Activated CD4-positive, alpha-beta T cell treated with anti-CD3 and anti-CD28 coated beads, Interleukin-2, Interleukin-4, amounts not matched to agents 100 ng/mL and 50 ng/mL, durations not matched to agents 16 hours and 8 hours (primary cell): ENCODE results near the gene RNF44.

Source experiments
- DNase-seq: peaks from one replicate; pipeline ENCODE4 v3.0.0-alpha.2; 2020; ENCODE audit warnings: low spot score

The RNF44 gene

GRCh38 chr5:176536902-176537553 lies at the start of gene RNF44:
TSS of gene RNF44 (minus strand) at chr5:176537402. CDS start at chr5:176532472, 4,930 bp downstream.
- DNase-seq = peak; percentile 98

GRCh38 chr5:176583076-176583475 lies 45.9 kb upstream of the RNF44 start:
- no peak for DNase-seq

DNA sequence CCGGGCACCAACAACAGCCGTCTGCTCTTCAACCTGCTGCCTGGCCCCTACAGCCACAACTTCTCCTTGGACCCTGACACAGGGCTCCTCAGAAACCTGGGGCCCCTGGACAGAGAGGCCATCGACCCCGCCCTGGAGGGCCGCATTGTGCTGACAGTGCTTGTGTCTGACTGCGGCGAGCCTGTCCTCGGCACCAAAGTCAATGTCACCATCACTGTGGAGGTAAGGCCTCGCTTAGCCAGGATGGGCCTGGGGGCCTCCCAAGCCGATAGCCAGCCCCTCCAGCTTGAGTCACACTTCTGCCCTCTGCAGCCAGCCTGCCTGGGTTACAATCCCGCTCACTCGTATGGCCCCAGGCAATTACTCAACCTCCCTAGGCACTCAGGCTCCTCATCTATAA lies 44.2 kb upstream of the RNF44 start:
- DNase-seq = no peak

- DNase-seq = no peak
Observed at GRCh38 chr5:176579323-176579722, 42.1 kb upstream of the RNF44 start.

GRCh38 chr5:176578391-176578808 lies 41.2 kb upstream of the RNF44 start:
- no peak for DNase-seq

GRCh38 chr5:176577312-176578176 lies 40.3 kb upstream of the RNF44 start:
- DNase-seq = no peak

GRCh38 chr5:176575488-176576422 lies 38.6 kb upstream of the RNF44 start:
- DNase-seq = no peak

GRCh38 chr5:176575066-176575465 lies 37.9 kb upstream of the RNF44 start:
- DNase-seq = no peak

- no peak for DNase-seq
Observed at GRCh38 chr5:176574297-176574591, 37.0 kb upstream of the RNF44 start.

- peak; percentile 75 for DNase-seq
Observed at GRCh38 chr5:176573564-176574296, 36.5 kb upstream of the RNF44 start.

DNA sequence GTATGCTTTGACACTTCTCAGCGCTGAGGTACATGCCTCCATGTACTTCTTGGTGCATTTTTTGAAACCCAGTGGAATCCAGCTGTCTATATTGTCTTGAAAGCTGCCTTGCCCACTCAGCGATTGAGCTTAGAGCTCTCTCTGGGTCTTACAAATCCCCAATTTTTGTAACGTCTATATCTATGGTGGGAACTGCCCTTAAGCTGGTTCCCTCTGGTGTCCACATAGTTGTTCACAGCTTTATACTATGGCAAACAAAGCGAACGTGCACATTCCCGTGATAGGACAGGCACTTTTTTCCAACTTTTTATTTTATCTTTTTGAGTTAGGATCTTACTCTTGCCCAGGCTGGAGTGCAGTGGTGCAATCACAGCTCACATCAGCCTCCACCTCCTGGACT lies 32.8 kb upstream of the RNF44 start:
- no peak for DNase-seq

DNA sequence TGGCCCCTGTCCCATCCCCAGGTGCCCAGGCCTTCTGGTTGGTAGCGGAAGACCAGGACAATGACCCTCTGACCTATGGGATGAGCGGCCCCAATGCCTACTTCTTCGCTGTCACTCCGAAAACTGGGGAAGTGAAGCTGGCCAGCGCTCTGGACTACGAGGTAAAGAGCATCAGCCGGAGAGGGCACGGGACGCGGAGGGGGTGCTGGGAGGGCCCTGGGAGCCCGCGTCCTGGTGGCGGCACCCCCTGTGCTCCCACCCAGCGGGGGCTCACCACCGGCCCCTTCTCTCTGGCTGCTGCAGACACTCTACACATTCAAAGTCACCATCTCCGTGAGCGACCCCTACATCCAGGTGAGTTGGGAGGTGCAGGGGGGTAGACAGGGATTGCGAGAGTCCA lies 31.5 kb upstream of the RNF44 start:
- no peak for DNase-seq

GRCh38 chr5:176565760-176566288 lies 28.6 kb upstream of the RNF44 start:
- DNase-seq = no peak

DNA sequence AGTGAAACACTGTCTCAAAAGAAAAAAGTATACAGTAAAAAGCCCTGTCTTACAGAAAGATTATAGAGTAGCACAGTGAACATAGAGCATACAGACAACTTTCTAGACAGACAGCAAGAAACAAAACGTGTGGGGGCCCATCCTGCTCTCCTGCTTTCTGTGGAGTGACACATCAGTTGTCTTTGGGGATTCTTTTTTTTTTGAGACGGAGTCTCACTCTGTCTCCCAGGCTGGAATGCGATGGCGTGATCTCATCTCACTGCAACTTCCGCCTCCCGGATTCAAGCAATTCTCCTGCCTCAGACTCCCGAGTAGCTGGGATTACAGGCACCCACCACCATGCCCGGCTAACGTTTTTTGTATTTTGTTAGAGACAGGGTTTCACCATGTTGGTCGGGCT lies 26.8 kb upstream of the RNF44 start:
- DNase-seq = no peak

DNA sequence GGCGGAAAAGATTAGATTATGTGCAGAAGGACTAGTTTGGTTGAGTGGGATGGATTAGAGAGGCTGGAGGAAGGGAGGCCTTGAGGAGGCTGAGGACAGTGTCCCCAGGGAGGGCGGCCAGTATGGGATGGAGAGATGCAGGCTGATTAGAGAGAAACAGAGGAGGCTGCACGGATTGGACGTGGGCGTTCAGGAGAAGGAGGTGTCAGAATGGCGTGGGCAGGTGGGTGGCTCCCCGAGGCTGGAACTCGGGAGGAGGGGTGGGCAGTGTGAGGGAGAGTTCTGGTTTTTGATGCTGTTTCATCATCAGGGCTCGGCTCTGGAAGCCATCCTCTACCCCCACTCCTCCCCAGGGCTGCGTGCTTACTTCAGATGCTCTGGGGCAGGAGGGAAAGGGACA lies 25.0 kb upstream of the RNF44 start:
- DNase-seq = no peak

- DNase-seq = no peak
Observed at GRCh38 chr5:176561259-176561658, 24.1 kb upstream of the RNF44 start.

DNA sequence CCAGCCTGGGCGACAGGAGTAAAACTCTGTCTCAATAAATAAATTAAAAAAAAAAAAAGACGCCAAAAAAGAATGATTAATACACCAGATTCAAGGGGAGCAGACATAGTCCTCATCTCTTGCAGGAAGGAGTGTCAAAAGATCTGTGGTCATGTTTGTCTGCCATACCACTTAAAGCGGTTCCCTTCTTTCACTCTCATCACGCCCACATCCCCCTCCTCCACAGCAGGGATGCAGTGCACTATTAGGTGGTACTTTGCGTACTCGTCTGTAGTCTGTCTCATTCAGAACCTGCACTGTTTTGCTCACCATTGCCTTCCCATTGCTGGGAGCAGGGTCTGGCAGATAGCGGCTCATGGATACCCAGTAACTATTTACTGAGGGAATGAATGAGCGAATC lies 23.2 kb upstream of the RNF44 start:
- no peak for DNase-seq

GRCh38 chr5:176559683-176560082 lies 22.5 kb upstream of the RNF44 start:
- DNase-seq = no peak

DNA sequence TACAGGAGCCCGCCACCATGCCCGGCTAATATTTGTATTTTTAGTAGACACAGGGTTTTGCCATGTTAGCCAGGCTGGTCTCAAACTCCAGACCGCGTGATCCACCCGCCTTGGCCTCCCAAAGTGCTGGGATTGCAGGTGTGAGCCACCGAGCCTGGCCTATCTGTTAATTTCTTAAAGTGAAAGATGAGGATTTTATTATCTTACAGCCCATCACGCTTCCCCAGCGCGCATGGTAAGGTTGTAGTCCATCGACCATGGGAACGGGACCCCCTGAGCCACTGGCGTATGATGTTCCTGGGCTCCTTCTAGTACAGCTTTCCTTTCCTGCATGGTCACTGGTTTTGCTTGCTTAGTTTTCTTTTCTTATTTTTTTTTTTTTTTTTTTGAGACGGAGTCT lies 20.6 kb upstream of the RNF44 start:
- no peak for DNase-seq

- DNase-seq = no peak
Observed at GRCh38 chr5:176553260-176554085, 16.3 kb upstream of the RNF44 start.
